IPS-NIHi7 (cell line): ENCODE measurements around the gene SLC25A19.
"Not testable (repeated sequence)": the region's sequence is repeated elsewhere in the genome, so short reads cannot be mapped to it uniquely, and the experiment has no call there.

Experiments used
- DNase-seq: peaks from one replicate; pipeline ENCODE4 v3.0.0; 2012; ENCODE audit warnings: mixed read lengths; ENCODE audit errors: extremely low spot score

The SLC25A19 gene

GRCh38 chr17:75301502-75302206 is 12.4 kb upstream of the SLC25A19 start:
- no peak for DNase-seq

GRCh38 chr17:75301049-75301448 is 11.8 kb upstream of the SLC25A19 start:
- no peak for DNase-seq

DNA sequence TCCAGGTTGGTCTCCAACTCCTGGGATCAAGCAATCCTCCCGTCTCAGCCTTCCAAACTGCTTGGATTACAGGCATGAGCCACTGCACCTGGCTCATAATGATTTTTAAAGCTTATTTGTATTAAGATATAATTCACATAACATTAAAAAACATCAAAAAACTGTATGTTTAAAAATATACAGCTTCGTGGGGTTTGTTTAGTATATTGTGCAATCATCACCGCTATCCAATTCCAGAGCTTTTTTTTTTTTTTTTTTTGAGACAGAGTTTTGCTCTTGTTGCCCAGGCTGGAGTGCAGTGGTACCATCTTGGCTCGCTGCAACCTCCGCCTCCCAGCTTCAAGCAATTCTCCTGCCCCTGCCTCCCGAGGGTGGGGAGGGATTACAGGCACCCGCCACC is 11.0 kb upstream of the SLC25A19 start:
- no peak for DNase-seq

DNA sequence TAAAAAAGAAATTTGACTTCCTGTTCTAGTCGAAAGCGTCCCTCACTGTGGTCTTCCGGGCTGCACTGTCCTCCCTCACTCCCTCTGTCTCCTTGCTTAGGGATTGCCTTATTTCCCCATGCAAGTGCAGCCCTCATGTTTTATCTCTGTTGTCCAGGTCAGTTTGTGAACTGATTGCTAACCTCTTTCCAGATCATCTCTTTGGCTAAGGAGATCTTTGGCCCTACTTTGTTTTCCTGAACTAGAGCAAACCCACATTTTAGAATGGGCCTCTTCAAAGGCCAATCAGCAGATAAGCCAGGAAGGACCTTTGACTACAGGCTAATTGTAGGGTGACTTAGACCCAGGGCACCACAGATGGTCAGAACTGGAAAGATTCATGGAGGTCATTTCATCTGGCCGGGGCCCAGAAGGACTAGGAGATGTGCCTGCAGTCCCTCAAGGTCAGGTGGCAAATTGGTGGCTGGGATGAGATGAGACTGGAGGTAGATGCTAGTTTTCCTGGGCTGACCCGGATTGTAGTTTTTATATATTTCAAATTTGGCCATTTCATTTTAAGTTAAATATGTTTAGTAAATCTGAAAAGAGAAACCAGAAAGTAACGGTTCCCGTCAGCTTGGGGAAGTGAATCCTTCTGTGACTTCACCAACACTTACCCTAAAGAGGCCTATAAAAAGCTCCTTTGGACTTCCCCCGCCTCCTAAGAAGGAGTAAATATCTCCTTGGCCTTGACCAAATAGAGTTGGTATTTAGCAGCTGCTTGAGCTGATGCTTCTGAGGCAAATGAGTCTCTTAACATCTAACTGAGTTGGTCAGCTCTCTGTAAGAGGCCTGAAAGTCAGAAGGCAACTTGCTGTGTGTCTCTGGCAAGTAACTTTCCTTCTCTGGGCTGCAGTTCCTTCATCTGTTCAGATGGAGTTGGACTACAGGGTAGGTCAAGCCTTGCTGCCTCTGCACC is 6.2 kb upstream of the SLC25A19 start:
- DNase-seq = no peak

GRCh38 chr17:75292810-75293448 is 3.7 kb upstream of the SLC25A19 start:
- DNase-seq = not testable (repeated sequence)

- no peak for DNase-seq
These were observed 652 bp upstream of the SLC25A19 start for GRCh38 chr17:75289832-75290337.

- DNase-seq = peak; percentile 58
These were observed 491 bp downstream of the SLC25A19 start for GRCh38 chr17:75288770-75289114.

GRCh38 chr17:75288359-75288758 is 874 bp downstream of the SLC25A19 start:
- DNase-seq = no peak

GRCh38 chr17:75287221-75287620 is 2.0 kb downstream of the SLC25A19 start:
- no peak for DNase-seq

DNA sequence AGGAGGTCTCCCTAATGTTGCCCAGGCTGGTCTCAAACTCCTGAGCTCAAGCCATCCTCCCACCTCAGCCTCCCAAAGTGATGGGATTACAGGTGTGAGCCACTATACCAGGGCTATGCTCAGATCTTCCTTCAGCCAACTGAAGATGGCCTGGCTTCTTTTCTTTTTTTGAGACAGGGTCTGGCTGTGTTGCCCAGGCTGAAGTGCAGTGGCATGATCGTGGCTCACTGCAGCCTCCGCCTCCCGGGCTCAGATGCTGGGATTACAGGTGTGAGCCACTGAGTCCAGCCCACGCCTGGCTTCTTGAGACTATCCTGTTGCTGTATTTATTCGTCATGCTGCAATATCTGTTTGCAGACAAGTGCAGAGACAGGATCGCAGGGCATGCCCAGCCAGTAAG is 4.1 kb downstream of the SLC25A19 start:
- no peak for DNase-seq

GRCh38 chr17:75280189-75280588 is 9.0 kb downstream of the SLC25A19 start:
- DNase-seq = not testable (repeated sequence)

DNA sequence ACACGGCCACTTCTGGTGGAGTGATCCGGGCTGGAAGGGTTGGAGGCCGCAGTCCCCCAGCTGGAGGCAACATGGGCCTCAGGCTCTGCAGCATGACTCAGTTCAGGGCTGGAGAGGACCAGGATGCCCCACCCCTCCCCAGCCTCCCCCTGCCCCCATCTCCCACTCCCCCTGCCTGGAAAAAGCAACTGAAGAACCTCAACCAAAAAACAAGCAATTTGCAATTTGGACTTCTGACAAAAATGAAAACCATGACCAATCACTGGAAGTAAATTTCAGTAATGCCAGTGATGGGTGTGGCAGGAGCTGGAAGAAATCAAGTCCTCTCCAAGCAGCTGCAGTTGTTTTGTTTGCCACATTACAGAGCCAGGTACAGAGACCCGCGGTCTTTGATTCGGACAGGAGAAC is 11.6 kb downstream of the SLC25A19 start:
- no peak for DNase-seq

DNA sequence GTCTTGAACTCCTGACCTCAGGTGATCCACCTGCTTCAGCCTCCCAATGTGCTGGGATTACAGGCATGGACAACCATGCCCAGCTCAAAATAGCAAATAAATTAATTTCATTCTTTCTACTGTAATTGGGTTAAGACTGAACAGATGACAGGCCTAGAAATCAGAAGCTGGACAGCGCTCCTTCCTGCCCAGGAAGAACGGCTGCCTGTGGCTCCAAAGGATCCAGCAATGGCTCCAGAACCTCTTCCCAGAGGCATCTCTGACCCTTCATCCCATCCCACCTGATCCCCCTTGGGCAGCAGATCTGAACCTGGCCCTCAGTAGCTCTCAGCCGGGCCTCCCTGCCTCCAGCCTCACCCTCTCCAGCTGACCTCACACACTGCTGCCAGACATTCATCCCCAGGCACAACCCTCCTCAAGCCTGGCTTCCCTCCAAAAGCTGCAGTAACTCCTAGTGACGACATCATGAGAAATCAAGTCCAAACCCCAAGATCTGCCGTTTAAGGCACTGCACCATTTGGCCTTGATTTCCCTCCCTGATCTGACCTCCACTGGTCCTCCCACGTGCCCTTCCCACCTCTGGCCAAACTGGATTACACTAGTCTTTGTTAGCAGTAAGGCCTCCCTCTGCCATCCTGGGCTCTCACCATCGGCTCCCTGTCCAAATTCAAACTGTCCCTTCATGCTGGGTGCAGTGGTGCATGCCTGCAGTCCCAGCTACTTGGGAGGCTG is 15.1 kb downstream of the SLC25A19 start:
- no peak for DNase-seq

- no peak for DNase-seq
These were observed 16.4 kb downstream of the SLC25A19 start for GRCh38 chr17:75272848-75273184.

DNA sequence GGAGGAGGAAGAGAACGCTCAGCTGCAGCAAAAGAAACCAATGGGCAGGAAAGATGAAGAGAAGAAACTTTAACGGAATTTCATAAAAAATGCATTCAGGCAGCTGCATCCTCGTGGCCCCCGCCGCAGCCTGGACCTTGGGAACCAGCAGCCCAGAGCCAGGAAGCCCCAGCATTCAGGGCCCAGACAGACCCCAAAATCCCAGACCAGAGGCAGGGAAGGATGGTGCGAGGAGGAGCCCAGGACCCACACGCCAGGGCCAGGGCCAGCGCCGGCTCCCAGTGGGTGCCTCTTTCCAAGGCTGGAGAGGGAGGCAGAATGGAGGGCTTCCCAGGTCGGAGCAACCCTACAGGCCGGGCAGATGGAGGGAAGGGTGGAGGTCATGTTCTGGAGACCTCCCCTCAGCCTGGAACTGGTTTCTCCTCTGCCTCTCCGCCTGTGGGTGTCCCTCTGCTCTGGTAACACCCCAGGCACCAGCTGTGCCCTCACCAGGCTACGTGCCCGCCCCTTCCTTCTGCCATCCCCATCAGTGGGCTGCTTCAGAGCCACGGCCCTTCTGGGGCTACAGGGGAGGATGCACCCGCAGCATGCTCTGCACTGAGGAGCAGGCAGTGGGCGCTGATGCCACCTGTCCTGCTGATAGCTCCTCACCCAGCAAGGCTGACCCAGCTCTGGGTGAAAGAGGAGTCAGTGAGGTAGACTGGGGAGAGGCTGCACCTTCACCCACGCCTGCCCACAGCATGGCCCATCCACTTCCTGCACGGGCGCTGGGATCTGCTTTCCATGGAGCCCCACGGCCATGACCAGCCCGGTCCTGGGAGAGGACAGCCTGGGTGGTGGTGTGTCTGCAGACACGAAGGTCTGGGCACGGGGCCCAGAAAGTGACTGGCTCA is 17.0 kb downstream of the SLC25A19 start:
- DNase-seq = peak; percentile 8

DNA sequence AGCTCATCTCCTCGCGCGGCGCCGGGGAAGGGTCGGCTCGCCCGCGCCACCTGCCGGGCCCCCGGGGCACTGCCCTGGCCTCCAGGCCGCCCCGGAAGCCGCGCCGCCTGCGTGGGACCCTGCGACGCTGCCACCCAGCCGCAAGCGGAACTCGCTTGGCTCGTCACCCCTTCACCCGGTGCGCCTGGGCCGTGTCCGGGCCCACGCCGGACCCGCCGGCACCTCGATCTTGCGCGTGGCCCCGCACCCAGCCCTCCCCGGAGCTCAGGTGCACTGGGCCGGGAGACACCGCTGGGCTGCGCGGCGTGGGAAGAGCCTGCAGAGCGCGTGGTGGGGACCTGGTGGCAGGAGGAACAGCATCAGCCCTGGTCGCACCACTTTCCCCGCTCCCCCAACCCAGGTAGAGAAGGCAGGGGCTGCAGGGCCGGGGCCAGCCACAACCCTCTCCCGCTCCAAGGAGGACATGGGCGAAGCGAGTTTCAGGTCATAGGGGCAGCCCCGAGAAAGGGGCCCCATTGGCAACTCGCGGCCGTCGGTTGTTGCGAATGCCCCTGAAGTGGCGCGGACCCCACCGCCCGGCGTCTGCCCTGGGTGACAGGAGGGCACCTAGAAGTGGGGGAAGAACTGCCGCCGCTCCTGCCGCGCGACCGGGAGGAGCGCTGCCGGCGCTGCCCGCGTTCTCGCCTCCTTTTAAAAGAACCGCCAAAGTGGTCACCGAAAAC is 17.8 kb downstream of the SLC25A19 start:
- peak; percentile 93 for DNase-seq

- no peak for DNase-seq
These were observed 18.3 kb downstream of the SLC25A19 start, which contains the start of gene MIF4GD for GRCh38 chr17:75270966-75271232. MIF4GD (minus strand) TSS chr17:75271231; CDS start chr17:75270195, 1,036 bp downstream.

GRCh38 chr17:75270218-75270965 is 18.8 kb downstream of the SLC25A19 start:
- peak; percentile 81 for DNase-seq

DNA sequence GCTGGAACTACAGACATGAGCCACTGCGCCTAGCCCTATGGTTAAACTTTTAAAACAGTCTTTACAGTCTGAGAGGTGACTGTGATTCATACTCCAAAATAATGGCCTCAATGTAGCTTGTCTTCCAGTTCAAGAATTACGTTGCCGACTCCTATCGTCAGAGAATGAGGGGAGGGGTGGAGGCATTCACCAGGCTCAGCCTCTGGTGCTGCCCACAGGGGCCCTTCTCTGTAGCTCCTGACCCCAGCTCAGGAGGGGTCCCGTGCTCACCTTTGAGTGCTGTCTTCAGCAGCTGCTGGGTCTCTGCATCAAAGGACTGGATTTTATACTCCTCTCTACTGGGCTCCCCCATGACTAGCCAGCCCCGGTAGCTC is 19.4 kb downstream of the SLC25A19 start:
- DNase-seq = no peak
